ENCODE measurements around the gene CNOT8.

Gene CNOT8

DNA sequence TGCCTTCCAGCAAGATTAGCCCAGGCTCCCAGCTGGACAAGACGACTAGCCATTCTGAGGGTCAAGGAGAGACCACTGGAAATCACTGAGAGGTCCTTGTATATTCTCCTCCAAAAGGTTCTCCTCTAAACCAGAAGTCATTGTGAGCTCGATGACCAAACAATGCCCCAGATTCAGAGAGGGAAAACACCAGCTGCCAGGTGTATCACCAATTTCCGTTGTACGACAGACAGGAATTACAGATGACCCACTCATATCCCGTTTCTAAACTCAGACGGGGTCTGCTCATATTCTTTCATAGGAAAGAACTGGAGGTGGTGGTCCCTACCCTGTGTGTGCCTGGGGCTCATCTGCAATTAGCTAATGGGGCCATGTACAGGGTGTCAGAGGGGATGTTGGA, 22.2 kb upstream of the CNOT8 start:
- no peak for DNase-seq

DNA sequence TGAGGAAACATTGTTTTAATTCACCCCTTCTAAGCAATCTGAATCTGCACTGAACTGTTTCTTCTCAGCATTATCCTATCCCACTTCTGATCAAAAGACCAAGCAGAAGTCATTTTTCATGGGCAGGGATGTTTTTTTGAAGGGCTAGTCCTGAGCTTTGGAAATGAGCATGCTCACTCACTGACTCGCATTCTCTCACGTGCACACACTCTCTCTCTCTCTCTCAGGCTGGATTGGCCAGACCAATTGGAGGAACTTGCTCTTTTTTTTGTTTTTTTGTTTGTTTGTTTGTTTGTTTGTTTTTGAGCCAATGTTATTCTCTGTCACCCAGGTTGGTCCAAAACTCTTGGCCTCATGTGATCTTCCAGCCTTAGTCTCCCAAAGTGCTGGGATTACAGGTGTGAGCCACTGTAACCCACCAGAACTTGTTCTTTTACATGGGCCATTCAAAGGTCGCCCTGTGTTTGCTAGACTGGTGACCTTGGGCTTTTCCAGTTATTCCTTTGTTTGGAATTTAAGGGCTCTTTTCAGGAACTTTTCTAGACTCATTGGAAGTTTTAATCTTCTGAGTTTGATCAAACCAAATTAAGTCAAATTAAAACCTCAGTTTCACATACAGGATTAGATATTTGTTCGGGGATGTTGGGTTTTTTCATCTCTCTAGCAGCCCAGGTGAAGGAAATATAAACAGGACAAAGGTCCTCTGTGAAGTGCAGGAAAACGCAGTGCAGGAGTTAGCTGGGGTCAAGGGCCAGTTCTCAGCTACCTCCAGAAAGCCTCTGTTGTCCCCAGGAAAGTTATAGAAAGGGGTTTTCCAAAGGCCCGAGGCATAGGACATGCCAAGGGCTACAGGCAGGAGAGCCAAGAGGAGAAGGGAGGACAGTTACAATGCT, 21.2 kb upstream of the CNOT8 start:
- no peak for DNase-seq

DNA sequence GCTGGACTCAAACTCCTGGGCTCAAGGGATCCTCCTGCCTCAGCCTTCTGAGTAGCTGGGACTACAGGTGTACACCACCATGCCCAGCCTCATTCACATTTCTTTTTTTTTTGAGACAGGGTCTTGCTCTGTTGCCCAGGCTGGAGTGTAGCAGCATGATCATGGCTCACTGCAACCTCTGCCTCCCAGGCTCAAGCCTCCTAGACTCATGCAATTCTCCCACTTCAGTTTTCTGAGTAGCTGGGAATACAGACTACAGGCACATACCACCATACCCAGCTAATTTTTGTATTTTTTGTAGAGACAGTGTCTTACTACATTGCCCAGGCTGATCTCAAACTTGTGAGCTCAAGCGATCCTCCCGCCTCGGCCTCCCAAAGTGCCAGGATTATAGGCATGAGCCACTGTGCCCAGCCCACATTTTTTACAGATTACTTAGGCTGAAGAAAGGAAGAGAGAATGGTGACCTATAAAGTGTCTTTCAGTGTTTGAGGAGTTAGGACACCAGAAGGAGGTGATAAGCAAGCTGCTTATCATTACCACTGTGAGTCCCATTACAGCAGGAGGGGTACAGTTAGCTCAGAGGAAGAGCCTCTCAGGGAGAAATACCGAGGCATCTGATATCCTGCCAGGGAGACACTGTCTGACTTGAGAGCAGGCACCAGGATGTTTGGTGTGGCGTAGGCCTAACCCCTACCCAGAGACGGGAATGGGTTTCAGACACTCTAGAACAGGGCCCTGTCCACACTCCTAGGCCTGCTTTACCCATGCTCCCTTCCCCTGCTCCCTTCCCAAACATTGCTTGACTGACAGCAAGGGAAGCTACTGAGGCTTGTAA, 17.8 kb upstream of the CNOT8 start:
- no peak for DNase-seq

DNA sequence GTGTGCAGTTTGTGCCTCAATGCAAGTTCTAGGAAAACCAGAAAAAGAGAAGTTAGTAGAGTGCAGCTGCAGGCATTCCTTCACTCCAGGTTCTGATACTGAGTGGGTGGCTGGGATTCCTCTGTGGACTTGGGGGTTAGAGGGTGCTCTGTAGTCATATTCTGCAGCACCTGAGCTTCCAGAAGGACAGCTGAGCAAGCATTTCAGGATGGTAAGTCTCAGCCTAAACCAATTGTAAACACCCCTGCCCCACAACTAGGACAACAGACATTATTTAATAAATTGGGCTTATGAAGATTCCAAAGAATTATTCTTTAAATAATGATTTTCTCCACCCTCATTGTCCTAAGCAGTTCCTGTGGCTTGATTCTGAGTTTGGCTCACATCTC, 17.2 kb upstream of the CNOT8 start:
- DNase-seq, result no peak

DNA sequence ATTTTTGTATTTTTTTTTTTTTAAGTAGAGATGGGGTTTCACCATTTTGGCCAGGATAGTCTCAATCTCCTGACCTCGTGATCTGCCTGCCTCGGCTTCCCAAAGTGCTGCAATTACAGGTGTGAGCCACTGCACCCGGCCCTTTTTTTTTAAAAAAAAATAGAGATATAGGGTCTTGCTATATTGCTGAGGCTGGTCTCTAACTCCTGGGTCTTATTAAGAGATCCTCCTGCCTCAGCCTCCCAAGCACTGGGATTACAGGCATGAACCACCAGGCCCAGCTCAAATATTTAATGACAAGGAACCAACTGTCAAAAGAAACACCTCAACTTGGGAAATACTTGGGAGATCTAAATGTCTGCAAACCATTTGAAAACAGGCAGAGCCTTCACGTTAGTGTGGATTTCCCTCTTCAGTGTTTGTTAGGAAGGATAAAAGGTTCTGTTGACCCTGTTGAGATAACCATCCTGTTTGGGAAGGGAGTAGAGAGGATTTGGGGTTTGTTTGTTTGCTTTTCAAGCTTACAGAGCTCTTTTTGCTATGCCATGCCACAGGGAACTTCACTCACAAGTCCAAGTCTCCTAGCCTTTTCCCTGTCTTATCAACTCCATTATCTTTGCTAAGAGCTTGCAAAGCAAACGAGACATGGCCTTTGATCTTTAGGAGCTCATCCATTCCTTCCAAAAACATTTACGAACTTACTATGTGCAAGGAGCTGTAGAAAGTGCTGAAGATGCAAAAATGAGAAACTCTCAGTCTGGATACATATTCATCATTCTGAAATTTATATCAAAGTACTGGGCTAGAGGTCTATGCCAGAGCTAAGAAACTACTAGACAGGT, 15.5 kb upstream of the CNOT8 start:
- DNase-seq, result no peak

DNA sequence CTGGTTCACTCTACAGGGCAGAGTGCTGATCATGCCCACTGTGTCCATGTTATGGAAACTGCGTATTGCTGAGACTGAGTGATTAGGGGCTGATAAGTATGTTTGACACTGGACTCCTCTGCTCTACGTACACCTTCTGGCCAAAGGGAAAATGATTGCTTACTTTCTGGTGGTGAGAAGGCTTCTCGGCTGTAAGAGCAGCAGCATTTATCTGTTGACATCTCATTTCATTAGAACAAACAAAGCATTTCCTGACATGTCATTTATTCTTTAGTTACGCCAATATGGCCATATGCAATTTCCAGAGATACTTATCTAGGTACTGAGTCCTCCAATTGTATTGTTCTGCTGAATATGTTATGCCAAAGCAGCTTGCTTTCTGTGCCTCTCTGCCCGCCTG, 13.6 kb upstream of the CNOT8 start:
- DNase-seq, result no peak

DNA sequence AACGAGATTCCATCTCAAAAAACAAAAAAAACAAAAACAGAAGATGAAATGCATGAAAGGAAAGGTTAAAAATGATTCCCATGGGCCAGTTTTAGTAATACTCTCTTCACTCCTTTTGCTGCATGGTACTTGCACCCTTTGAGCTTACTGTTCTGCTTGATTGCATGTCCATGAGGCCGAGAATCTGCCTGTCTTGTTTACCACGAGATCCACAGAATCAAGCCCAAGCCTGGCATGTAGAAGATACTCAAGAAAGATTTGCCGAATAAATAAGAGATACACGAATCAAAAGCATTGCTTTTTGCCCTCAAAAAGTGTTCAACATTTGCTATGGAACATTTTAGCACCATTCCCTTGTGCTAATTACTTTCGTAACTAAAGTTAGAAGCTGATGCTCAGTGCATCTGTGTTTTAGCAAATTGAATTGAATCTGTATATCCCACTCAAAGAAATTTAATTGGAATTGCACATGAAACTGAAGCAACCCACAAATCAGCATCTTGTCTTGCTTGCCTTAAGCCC, 9.1 kb upstream of the CNOT8 start:
- DNase-seq, result no peak

DNA sequence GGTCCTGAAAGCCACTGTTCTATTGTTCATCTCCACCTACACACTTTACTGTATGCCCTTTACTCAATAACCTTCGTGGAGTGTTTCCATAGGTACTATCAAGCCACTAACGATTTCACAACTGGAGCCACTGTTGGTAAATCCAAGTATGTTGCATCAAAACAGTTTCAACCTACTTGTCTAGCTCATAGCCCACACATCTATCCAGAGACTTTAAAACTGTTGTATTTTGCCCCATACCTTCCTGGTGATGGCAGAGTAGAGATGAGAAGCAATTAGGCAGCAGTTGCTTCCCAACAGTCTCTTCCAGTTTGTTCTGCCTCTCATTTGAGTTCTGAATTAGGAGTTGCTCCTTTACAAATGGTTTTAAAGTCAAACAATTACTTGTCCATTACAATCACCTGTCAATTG, 8.6 kb upstream of the CNOT8 start:
- peak; percentile 51 for DNase-seq

DNA sequence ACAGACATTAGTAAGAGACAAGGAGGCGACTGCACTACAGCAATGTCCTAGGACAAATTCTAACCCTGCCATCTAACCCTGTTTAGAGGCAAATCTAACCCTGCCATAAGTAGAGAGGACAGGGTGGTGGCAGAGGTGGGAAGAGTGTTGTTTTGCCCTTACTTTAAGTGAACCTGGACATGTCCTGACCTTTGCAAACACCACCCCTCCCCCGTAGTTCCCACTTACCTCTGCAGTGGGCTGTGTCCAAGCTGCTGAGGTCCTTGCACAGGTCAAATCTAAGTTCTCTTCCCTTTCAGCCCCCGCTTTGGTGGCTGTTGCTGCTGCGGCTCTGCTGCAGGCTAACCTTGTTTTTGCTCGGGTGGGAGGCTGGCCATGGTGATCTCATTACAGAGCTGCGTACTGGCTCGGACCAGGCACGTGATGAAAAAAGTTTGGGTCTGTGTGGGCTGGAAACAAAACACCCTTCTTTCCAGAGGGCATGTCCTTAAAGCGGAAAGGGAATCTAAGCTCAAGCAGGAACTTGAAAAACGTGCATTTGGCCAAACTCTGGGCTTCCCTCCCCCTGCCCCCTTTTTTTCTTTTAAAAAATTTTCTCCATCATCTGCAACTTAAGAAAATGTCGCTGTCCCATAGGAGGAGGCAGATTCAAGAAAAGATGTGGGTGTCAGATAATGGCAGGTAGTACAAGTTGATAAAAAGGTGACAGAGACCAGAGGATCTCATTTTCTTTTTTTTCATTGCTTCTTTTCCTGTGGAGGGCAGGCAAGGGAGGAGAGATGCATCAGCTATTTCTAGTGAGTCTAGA, 8.0 kb upstream of the CNOT8 start, which contains the start of gene FAXDC2:
FAXDC2 (minus strand) TSS at position 349 of the 808 bp plus-strand sequence. CDS start 12,425 bp downstream, outside the sequence.
- DNase-seq, result peak; percentile 72

DNA sequence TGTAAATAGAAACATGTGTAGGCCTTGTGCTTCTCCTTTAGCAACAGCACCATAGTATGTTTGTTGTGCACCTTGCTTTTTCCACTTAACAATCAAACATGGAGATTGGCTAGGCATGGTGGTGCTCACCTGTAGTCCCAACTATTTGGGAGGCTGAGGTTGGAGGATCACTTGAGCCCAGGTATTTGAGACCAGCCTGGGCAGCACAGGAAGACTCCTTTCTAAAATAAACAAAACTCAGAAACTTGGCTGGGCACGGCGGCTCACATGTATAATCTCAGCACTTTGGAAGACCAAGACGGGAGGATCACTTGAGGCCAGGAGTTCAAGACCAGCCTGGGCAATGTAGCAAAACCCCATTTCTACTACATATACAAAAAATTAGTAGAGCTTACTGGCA, 7.1 kb upstream of the CNOT8 start:
- no peak for DNase-seq

DNA sequence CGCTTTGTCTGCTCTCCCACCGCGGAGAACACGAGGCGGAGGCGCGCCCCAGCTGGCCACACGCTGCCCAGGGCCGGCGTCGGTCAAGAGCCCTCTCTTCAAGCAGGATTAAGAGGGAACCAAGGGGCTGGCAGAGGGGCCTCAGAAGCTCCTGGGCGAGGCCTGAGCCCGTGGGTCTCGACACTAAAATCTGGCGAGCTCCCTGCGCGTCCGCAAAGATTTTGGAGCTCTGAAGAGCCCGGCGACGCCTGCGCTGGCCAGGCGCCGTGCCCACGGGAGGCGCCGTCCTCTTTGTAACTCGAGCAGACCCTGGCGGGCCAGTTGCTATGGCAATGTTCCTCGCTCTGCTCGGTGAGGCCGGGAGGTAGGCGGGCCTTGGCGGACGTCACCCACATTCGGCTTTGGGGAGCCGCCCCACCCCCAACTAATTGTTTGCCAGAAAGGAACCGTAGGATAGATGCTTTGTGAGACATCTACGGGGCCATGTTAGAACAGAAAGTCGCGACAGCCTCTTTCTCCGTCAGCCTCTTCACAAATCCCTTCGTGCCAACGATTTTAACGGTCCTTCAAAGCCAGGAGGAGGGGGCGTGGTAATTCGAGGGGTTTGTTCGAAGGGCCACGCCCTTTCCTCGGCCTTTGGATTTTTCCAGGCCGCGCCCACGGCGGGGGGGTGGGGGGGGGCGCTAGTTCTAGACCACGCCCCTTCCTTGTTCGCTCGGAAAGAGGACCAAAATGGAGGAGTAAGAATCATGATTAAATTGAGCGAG, 714 bp upstream of the CNOT8 start:
- peak; percentile 92 for DNase-seq

DNA sequence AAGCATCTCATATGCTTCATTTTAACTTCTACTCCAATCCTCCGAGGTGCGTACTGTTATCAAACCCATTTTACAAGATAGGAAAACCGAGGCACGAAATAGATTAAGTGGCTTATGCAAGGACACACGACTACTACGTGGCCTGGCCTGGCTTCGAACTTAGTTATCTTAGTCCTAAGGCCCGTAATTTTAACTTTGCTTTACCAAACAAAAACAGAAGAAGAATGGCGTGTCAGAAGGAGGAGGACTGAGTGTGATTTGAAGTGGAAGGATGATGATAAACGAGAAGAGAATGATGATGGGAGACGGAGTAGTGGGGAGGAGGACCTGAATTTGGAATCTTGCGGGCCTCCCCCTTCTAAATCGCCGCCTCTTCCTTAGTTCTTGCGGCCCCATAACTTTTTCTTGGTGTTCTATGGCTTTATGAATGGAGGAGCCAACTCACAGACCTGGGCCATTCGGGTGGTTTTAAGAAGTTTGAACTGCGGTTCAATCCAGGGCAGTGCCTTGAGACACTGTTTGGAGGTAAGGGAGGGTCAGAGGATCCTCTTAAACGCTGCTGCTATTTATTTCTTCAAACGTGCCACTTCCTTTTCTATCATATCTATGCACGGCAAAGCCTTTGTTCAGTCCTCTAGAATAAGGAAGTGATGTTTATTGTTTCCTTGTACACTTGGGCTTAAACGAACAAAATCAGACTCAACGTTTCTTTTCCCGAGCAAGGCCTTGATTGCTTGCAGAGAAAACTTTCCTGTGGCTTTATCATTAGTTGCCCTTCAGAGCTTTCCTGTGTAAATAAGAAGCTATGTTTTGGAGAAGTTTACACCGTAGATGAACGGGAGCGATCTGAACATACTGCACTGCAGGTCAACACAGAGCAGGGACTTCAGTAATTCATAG, 795 bp downstream of the CNOT8 start:
- DNase-seq, result peak; percentile 66

DNA sequence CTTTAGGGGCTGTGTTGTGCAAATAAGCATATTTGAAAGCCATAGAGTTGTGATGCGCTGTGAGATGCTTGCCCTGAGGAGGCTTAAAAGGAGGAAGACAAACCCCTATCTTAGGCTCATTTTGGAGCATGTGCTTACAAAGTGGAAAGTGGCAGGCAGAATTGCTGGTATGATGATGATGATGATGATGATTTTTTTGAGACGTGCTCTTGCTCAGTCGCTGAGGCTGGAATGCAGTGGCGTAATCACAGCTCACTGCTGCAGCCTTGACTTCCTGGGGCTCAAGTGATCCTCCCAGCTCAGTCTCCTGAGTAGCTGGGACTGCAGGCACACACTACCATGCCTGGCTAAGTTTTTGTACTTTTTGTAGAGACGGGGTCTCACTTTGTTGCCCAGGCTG, 1.7 kb downstream of the CNOT8 start:
- peak; percentile 65 for DNase-seq

DNA sequence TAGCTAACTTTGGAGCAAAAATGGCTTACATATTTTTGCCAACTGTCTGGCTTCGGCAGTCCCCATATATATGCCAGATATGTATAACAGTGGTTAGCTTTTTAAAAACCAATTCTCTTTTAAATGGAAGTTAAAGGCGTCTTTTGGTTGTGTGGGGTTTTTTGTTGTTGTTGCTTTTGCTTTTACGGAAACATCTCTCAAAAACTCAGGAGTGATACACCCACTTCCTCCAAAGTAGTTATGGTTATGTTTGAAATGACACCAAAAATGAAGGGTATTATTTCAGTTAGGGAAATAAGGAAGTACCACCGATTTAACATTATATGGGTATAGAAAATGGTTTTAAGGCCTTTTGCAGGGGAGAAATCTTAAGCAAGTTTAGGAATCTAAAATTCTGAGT, 2.3 kb downstream of the CNOT8 start:
- peak; percentile 47 for DNase-seq

DNA sequence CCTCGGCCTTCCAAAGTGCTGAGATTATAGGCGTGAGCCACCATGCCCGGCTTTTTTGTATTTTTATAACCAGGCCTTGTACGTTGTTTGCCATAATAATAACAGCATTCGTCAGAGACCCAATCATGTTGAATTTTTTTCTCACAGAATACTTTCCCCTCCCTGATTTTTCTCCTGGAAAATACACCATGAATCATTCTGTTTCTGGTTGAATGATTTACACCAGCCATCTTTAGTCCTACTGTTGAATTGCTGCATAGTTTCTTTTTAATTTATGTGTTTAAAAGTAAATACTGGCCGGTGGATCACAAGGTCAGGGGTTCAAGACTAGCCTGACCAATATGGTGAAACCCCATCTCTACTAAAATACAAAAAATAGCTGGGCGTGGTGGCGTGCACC, 3.5 kb downstream of the CNOT8 start:
- no peak for DNase-seq

DNA sequence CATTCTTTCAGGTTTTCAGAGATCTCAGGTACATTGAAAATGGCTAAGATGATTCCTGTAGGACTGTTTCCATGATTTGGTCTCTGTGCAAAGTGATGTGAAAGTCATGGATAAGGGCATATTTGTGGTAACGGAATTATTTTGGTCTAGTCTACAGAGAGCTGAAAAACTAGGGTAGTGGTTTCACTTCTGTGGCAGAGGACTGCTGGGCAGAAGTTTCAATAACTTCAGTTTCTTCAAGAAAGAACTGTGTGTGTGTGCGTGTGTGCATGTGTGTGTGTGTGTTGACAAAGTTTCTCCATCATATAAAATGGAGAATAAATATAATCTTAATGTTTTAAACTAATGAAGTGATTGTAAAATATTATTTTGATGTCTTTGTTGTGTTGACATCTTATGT, 4.3 kb downstream of the CNOT8 start:
- peak; percentile 41 for DNase-seq

DNA sequence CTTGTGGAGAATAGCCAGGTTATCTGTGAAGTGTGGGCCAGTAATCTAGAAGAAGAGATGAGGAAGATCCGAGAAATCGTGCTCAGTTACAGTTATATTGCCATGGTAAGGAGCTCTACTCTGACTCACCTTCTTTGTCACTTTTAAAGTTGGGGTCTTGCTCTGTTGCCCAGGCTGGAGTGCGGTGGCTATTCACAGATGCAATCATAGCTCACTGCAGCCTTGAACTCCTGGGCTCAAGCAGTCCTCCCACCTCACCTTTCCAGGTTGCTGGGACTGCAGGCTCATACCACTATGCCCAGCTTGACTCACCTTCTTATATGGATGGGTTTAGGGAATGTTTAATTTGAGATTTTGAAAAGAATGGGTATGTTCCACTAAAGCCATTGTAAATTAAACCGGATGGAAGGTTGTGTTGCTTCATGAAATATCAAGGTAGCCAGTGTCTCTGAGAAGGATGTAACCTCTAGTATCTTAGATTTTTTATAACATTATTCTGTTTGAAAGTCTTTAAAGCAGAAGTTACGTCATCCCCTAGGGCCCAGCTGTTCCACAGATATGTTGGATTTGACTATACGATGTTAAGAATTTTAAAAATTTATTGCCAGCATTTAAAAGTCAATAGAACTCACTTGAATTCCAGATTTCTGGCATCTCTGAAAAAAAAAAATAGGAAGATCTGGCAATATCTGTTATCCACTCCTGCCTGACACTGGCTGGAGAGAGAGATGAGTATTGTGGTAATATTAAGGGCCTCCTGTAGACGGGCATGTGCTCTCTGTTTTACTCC, 5.1 kb downstream of the CNOT8 start:
- no peak for DNase-seq

DNA sequence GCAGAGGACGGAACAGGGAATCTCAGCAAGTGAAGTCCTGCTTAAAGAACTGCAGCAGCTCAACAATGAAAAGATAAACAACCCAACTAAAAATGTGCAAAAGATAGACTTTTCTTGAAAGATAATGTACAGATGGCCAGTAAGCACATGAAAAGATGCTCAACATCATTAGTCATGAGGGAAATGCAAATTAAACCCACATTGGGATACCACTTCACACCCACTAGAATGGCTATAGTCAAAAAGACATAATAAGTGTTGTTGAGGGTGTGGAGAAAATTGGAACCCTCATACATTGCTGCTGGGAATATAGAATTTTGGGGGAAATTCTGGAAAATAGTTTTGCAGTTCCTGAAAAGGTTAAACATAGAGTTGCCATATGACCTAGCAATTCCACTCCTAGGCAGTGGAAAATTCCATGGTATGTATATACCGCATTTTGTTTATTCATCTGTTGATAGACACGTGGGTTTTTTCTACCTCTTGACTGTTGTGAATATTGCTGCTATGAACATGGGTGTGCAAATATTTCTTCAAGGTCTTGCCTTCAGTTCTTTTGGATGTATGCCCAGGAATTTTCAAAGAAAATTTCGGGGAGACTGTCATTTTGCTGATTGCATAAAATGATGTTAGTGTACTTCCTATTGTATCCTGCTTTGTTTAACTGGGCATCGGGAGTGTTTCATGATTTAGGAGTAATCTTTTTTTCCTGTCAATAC, 7.2 kb downstream of the CNOT8 start:
- no peak for DNase-seq

All from suppressor macrophage treated with lipopolysaccharide for 4 hours (primary cell).